ENCODE data around the gene DENND6B. TPM values are rescaled to one million over a fixed set of nuclear protein-coding genes. Genes with fewer than 3 reads are reported as not detected.
A peak's percentile ranks its signal among the peaks of the same experiment; 100 is the strongest.

Gene DENND6B
- polyA plus RNA-seq, 4 donors, result 1.9 to 4.5 (median 2.5) TPM

DNA sequence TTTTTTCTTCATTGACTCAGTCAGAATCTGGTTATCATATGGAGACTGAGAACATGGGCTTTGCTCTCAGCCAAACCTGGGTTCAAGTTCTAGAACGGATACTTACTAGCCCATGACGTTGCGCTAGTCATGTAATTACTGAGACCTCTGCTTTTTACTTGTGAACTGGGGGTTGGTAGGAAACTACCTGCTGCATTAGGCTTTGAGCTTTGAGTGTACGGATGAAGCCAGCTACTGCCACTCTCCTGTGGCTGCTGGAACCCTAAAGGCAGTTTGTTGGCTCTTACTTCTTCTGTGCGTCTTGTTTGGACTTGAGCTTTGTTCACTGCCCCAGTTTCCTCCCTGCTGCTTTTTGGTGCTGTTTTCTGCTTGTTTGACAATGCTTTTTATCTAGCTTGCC lies 34.4 kb upstream of the DENND6B start:
- H3K27me3 ChIP-seq (ENCODE audit: control insufficient read depth in 3 of 3, insufficient read depth in 3 of 3, low read length in 3 of 3), result no peaks in the 10 kb centered on the region
- no peak overlapping the region for H3K4me3 ChIP-seq (ENCODE audit: low read depth in 1 of 3, low read length in 3 of 3)
- no peak for DNase-seq
- WGBS, 3 donors, result 78 to 93% (median 88%) methylated on average over 5 of the region's 5 CpGs
- peak overlapping the region in 2 of 3 donors; percentile 24 to 56 for H3K27ac ChIP-seq (ENCODE audit: low read depth in 1 of 3, low read length in 2 of 3)
- no peaks in the 10 kb centered on the region for H3K9me3 ChIP-seq (ENCODE audit: control insufficient read depth in 2 of 2, insufficient read depth in 1 of 2, low read depth in 1 of 2, low read length in 1 of 2)
- H3K4me1 ChIP-seq (ENCODE audit: control insufficient read depth in 3 of 3, insufficient read depth in 2 of 3, low read depth in 1 of 3, low read length in 2 of 3), result peaks cover 0 to 1% (median 0%) of the 10 kb centered on the region in 3 donors
- peaks cover 0 to 32% (median 0%) of the 10 kb centered on the region in 3 donors for H3K36me3 ChIP-seq (ENCODE audit: control insufficient read depth in 3 of 3, insufficient read depth in 2 of 3, low read depth in 1 of 3, low read length in 3 of 3)
- FAIRE-seq, result no peak

DNA sequence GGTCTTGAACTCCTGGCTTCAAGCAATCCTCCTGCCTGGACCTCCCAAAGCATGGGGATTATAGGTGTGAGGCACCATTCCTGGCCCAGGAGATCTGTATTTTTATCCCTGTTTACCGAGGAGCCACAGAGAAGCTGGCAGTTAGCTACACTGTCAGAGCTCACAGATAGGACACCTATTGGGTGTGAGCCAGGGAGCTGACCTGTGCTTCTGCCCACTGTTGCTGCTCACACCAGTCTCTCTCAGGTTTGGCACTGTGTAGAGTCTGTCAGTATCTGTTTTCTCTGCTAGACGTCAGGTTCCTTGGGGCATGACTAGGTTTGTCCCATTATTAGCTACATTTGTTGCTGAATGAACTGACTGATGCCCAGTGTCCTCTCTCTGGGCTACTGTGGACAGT lies 33.8 kb upstream of the DENND6B start:
- FAIRE-seq (no peak), DNase-seq (no peak)
- Histone ChIP-seq H3K4me1 (ENCODE audit: control insufficient read depth in 3 of 3, insufficient read depth in 2 of 3, low read depth in 1 of 3, low read length in 2 of 3) (peaks cover 0 to 1% (median 0%) of the 10 kb centered on the region in 3 donors), H3K27me3 (ENCODE audit: control insufficient read depth in 3 of 3, insufficient read depth in 3 of 3, low read length in 3 of 3) (no peaks in the 10 kb centered on the region), H3K36me3 (ENCODE audit: control insufficient read depth in 3 of 3, insufficient read depth in 2 of 3, low read depth in 1 of 3, low read length in 3 of 3) (peaks cover 0 to 33% (median 0%) of the 10 kb centered on the region in 3 donors), H3K27ac (ENCODE audit: low read depth in 1 of 3, low read length in 2 of 3) (no peak overlapping the region), H3K4me3 (ENCODE audit: low read depth in 1 of 3, low read length in 3 of 3) (no peak overlapping the region), H3K9me3 (ENCODE audit: control insufficient read depth in 2 of 2, insufficient read depth in 1 of 2, low read depth in 1 of 2, low read length in 1 of 2) (no peaks in the 10 kb centered on the region)
- WGBS, 3 donors, result 81 to 85% (median 85%) methylated on average over 2 of the region's 2 CpGs

DNA sequence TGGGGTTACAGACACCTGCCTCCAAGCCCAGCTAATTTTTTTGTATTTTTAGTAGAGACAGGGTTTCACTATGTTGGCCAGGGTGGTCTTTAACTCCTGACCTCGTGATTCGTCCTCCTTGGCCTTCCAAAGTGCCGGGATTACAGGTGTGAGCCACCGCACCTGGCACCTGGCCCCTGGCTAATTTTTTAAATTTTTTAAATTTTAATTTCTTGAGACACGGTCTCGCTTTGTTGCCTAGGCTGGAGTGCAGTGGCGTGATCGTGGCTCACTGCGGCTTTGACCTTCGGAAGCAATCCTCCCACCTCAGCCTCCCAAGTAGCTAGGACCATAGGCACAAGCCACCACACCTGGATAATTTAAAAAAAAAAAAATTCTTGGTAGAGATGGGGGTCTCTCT lies 30.9 kb upstream of the DENND6B start:
- 90 to 97% (median 90%) methylated on average over 10 of the region's 10 CpGs for WGBS, 3 donors
- Histone ChIP-seq H3K4me1 (ENCODE audit: control insufficient read depth in 3 of 3, insufficient read depth in 2 of 3, low read depth in 1 of 3, low read length in 2 of 3) (no peaks in the 10 kb centered on the region), H3K27ac (ENCODE audit: low read depth in 1 of 3, low read length in 2 of 3) (no peak overlapping the region), H3K27me3 (ENCODE audit: control insufficient read depth in 3 of 3, insufficient read depth in 3 of 3, low read length in 3 of 3) (no peaks in the 10 kb centered on the region), H3K36me3 (ENCODE audit: control insufficient read depth in 3 of 3, insufficient read depth in 2 of 3, low read depth in 1 of 3, low read length in 3 of 3) (peaks cover 0 to 35% (median 1%) of the 10 kb centered on the region in 3 donors), H3K4me3 (ENCODE audit: low read depth in 1 of 3, low read length in 3 of 3) (no peak overlapping the region), H3K9me3 (ENCODE audit: control insufficient read depth in 2 of 2, insufficient read depth in 1 of 2, low read depth in 1 of 2, low read length in 1 of 2) (no peaks in the 10 kb centered on the region)
- FAIRE-seq (no peak), DNase-seq (no peak)

DNA sequence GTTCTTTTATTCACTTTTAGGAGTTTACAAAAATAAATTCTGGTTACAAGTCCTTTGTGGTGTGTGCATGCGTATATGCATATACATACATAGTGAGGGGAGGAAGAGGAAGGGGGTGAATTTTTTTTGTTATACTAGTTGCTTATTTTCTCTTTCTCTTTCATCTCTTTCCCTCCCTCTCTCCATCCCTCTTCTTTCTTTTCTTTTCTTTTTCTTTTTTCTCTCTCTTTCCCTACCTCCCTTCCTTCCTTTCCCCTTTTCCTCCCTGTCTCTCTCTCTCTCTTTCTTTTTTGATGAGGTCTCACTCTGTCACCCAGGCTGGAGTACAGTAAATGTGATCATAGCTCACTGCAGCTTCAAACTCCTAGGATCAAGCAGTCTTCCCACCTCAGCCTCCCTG lies 30.4 kb upstream of the DENND6B start:
- Histone ChIP-seq H3K9me3 (ENCODE audit: control insufficient read depth in 2 of 2, insufficient read depth in 1 of 2, low read depth in 1 of 2, low read length in 1 of 2) (no peaks in the 10 kb centered on the region), H3K36me3 (ENCODE audit: control insufficient read depth in 3 of 3, insufficient read depth in 2 of 3, low read depth in 1 of 3, low read length in 3 of 3) (peaks cover 0 to 35% (median 5%) of the 10 kb centered on the region in 3 donors), H3K27me3 (ENCODE audit: control insufficient read depth in 3 of 3, insufficient read depth in 3 of 3, low read length in 3 of 3) (no peaks in the 10 kb centered on the region), H3K27ac (ENCODE audit: low read depth in 1 of 3, low read length in 2 of 3) (no peak overlapping the region), H3K4me3 (ENCODE audit: low read depth in 1 of 3, low read length in 3 of 3) (no peak overlapping the region), H3K4me1 (ENCODE audit: control insufficient read depth in 3 of 3, insufficient read depth in 2 of 3, low read depth in 1 of 3, low read length in 2 of 3) (no peaks in the 10 kb centered on the region)
- DNase-seq, result no peak
- 54 to 88% (median 79%) methylated on average over 1 of the region's 1 CpG for WGBS, 3 donors
- FAIRE-seq, result no peak

DNA sequence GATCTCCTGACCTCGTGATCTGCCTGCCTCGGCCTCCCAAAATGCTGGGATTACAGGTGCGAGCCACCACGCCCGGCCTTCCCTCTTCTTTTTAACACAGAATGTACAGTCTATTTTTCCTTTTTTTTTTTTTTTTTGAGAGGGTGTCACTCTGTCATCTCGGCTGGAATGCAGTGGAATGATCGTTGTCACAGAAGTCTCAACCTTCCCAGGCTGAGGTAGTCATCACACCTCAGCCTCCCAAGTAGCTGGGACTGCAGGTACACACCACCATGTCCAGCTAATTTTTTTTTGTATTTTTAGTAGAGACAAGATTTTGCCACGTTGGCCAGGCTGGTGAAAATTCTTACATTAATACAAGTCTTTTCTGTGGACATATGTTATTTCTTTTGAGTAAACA lies 29.4 kb upstream of the DENND6B start:
- Histone ChIP-seq H3K9me3 (ENCODE audit: control insufficient read depth in 2 of 2, insufficient read depth in 1 of 2, low read depth in 1 of 2, low read length in 1 of 2) (no peaks in the 10 kb centered on the region), H3K4me3 (ENCODE audit: low read depth in 1 of 3, low read length in 3 of 3) (no peak overlapping the region), H3K4me1 (ENCODE audit: control insufficient read depth in 3 of 3, insufficient read depth in 2 of 3, low read depth in 1 of 3, low read length in 2 of 3) (no peaks in the 10 kb centered on the region), H3K36me3 (ENCODE audit: control insufficient read depth in 3 of 3, insufficient read depth in 2 of 3, low read depth in 1 of 3, low read length in 3 of 3) (peaks cover 0 to 32% (median 7%) of the 10 kb centered on the region in 3 donors), H3K27ac (ENCODE audit: low read depth in 1 of 3, low read length in 2 of 3) (no peak overlapping the region), H3K27me3 (ENCODE audit: control insufficient read depth in 3 of 3, insufficient read depth in 3 of 3, low read length in 3 of 3) (no peaks in the 10 kb centered on the region)
- no peak for FAIRE-seq
- no peak for DNase-seq
- WGBS, 3 donors, result 92 to 96% (median 93%) methylated on average over 8 of the region's 8 CpGs

DNA sequence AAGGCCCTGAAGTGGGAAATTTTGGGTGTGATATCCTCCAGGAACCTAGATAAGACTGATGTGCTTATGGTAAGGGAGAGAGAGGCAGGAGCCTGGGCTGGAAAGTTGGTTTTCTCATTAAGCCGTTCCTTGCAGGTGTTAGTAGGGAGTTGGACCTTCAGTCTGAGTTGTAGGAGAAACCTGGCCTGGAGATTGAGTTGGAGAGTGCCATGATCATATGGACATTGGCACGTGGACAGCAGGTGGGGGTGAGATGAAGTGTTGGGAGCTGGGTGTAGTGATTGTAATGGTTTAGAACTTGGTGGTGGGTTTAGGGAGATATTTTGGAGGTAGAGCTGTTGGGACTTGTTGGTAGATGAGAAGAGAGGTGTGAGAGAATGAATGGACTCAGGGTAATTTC lies 21.2 kb upstream of the DENND6B start:
- no peak for FAIRE-seq

DNA sequence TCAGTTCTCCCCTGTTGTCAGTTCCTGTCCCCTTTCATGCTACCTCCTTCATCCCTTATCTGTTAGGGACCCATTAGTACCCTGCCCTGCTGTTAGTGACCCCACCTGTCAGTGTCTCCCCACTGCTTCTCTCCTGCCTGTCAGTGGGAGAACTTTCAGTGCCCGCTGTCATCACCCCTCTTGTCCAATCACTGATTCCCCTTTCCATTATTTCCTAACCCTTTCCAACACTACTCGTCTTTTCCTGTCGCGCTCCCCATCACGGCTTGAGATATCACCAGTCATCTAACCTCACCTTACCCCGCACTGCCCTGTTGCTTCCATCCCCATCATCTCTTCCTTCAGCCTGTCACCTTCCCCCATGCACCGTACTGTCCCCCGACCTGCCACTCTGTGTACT lies 20.3 kb upstream of the DENND6B start:
- H3K36me3 ChIP-seq (ENCODE audit: control insufficient read depth in 3 of 3, insufficient read depth in 2 of 3, low read depth in 1 of 3, low read length in 3 of 3), result peaks cover 0 to 20% (median 3%) of the 10 kb centered on the region in 3 donors
- H3K4me1 ChIP-seq (ENCODE audit: control insufficient read depth in 3 of 3, insufficient read depth in 2 of 3, low read depth in 1 of 3, low read length in 2 of 3), result peaks cover 0 to 4% (median 0%) of the 10 kb centered on the region in 3 donors
- no peaks in the 10 kb centered on the region for H3K27me3 ChIP-seq (ENCODE audit: control insufficient read depth in 3 of 3, insufficient read depth in 3 of 3, low read length in 3 of 3)
- H3K9me3 ChIP-seq (ENCODE audit: control insufficient read depth in 2 of 2, insufficient read depth in 1 of 2, low read depth in 1 of 2, low read length in 1 of 2), result no peaks in the 10 kb centered on the region
- 82 to 91% (median 84%) methylated on average over 8 of the region's 8 CpGs for WGBS, 3 donors
- FAIRE-seq, result no peak
- H3K27ac ChIP-seq (ENCODE audit: low read depth in 1 of 3, low read length in 2 of 3), result no peak overlapping the region
- DNase-seq, result no peak
- no peak overlapping the region for H3K4me3 ChIP-seq (ENCODE audit: low read depth in 1 of 3, low read length in 3 of 3)

More for the DNA sequence above, 21.2 kb upstream of the DENND6B start:
- no peak for DNase-seq
- WGBS, 3 donors, result 34 to 68% (median 38%) methylated on average over 2 of the region's 2 CpGs
- Histone ChIP-seq H3K36me3 (ENCODE audit: control insufficient read depth in 3 of 3, insufficient read depth in 2 of 3, low read depth in 1 of 3, low read length in 3 of 3) (peaks cover 0 to 29% (median 8%) of the 10 kb centered on the region in 3 donors), H3K27me3 (ENCODE audit: control insufficient read depth in 3 of 3, insufficient read depth in 3 of 3, low read length in 3 of 3) (no peaks in the 10 kb centered on the region), H3K9me3 (ENCODE audit: control insufficient read depth in 2 of 2, insufficient read depth in 1 of 2, low read depth in 1 of 2, low read length in 1 of 2) (no peaks in the 10 kb centered on the region), H3K27ac (ENCODE audit: low read depth in 1 of 3, low read length in 2 of 3) (no peak overlapping the region), H3K4me1 (ENCODE audit: control insufficient read depth in 3 of 3, insufficient read depth in 2 of 3, low read depth in 1 of 3, low read length in 2 of 3) (peaks cover 0 to 4% (median 0%) of the 10 kb centered on the region in 3 donors), H3K4me3 (ENCODE audit: low read depth in 1 of 3, low read length in 3 of 3) (no peak overlapping the region)

DNA sequence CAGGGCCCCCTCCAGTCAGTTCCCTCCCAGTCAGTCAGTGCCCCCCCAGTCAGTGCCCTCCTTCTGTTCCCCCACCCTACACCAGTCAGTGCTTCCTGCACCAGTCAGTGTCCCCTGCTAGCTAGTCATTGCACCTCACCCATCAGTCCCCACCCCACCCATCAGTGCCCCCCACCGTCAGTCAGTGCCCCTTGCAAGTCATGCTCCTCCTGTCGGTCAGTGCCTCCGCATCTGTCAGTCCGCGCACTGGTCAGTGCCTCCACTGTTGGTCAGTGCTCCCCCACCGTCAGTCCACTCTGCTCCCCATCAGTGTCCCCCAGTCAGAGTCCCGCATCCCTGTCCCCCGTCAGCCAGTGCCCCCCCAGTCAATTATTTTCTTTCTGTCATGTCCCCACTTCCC lies 19.7 kb upstream of the DENND6B start:
- no peaks in the 10 kb centered on the region for H3K9me3 ChIP-seq (ENCODE audit: control insufficient read depth in 2 of 2, insufficient read depth in 1 of 2, low read depth in 1 of 2, low read length in 1 of 2)
- H3K27ac ChIP-seq (ENCODE audit: low read depth in 1 of 3, low read length in 2 of 3), result no peak overlapping the region
- WGBS, 3 donors, result 79 to 85% (median 84%) methylated on average over 8 of the region's 8 CpGs
- FAIRE-seq (no peak), DNase-seq (no peak)
- H3K36me3 ChIP-seq (ENCODE audit: control insufficient read depth in 3 of 3, insufficient read depth in 2 of 3, low read depth in 1 of 3, low read length in 3 of 3), result peaks cover 0 to 16% (median 1%) of the 10 kb centered on the region in 3 donors
- peaks cover 0 to 7% (median 0%) of the 10 kb centered on the region in 3 donors for H3K4me1 ChIP-seq (ENCODE audit: control insufficient read depth in 3 of 3, insufficient read depth in 2 of 3, low read depth in 1 of 3, low read length in 2 of 3)
- no peak overlapping the region for H3K4me3 ChIP-seq (ENCODE audit: low read depth in 1 of 3, low read length in 3 of 3)
- no peaks in the 10 kb centered on the region for H3K27me3 ChIP-seq (ENCODE audit: control insufficient read depth in 3 of 3, insufficient read depth in 3 of 3, low read length in 3 of 3)

DNA sequence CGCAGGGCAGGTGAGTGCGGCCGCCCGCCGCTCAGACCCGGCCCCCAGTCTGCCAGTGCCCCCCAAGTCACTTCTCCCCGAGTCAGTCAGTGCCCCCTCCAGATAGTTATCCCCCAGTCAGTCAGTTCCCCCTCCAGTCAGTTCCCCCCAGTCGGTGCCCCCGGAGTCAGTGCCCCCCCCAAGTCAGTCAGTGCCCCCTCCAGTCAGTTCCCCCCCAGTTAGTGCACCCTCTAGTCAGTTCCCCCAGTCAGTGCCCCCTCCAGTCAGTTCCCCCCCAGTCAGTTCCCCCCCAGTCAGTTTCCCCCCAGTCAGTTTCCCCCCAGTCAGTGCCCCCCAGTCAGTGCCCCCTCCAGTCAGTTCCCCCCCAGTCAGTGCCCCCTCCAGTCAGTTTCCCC lies 16.7 kb upstream of the DENND6B start:
- Histone ChIP-seq H3K4me1 (ENCODE audit: control insufficient read depth in 3 of 3, insufficient read depth in 2 of 3, low read depth in 1 of 3, low read length in 2 of 3) (peaks cover 0 to 7% (median 0%) of the 10 kb centered on the region in 3 donors), H3K9me3 (ENCODE audit: control insufficient read depth in 2 of 2, insufficient read depth in 1 of 2, low read depth in 1 of 2, low read length in 1 of 2) (no peaks in the 10 kb centered on the region), H3K36me3 (ENCODE audit: control insufficient read depth in 3 of 3, insufficient read depth in 2 of 3, low read depth in 1 of 3, low read length in 3 of 3) (peaks cover 0 to 13% (median 1%) of the 10 kb centered on the region in 3 donors), H3K4me3 (ENCODE audit: low read depth in 1 of 3, low read length in 3 of 3) (peak overlapping the region; percentile 60 to 94 (median 81)), H3K27me3 (ENCODE audit: control insufficient read depth in 3 of 3, insufficient read depth in 3 of 3, low read length in 3 of 3) (no peaks in the 10 kb centered on the region), H3K27ac (ENCODE audit: low read depth in 1 of 3, low read length in 2 of 3) (peak overlapping the region in 2 of 3 donors; percentile 47 to 79)
- no peak for FAIRE-seq
- 1 to 3% (median 2%) methylated on average over 8 to 9 of the region's 9 CpGs for WGBS, 3 donors
- no peak for DNase-seq

Data from small intestine (tissue), 7 donors.